ENCODE results near the gene RAD18.
A peak's percentile ranks its signal among the peaks of the same experiment; 100 is the strongest.

Gene RAD18

DNA sequence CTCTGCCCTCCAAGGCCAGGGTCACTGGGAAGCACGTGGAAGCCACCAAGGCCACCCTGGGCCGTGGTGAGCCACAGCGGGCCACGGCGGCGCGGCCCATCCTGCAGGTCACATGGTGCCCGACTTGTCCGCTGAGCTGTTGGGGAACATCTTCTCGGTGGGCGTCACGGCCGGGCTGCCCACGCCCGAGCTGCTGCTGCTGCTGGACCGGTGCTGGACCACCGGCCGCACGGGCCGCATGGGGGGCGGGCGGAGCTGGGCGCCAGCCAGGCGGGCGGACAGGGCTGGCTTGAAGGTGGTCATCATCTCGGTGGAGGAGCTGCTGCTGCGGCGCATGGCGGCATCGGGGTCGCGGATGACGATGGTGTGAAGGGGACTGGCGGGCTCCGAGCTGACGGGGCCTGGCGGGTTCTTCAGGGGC lies 22.1 kb upstream of the RAD18 start:
- no peak for DNase-seq

DNA sequence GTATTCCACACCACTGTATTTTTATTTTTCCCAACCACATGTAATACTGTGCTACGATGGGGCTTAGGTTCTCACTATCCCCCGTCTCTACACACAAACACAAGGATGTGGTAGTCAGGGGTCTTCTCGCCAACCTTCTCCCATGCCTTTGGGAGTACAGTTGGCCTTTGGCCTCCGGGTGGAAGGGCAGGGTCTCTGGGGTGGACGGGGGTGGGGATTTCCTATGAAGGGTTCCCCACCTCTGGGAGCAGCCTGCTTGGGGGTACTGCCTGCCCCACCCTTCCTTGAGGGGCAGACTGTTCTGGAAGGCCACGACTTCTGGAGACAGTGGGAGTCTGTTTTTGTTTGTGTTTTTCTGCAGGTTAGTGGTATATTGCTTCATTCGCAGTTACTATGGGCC lies 21.3 kb upstream of the RAD18 start:
- DNase-seq = no peak

DNA sequence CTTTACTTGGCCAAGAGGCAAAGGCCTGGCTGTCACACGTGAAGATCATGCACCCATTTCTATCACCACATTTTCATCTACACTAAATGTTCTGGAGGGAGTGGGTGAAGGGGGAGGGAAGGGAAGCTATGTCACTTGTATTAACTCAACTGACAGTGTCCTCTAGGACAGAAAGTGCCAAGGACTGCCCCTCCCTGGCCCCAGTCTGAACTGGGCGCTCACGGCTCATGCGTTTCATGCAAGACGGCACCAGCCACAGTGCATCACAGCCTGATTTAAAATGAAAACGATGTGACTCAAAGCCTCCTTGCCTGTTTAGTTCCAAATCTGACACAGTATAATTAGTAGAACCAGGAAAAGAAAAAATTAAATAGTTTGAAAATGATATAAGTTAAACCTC lies 20.8 kb upstream of the RAD18 start:
- DNase-seq = no peak

DNA sequence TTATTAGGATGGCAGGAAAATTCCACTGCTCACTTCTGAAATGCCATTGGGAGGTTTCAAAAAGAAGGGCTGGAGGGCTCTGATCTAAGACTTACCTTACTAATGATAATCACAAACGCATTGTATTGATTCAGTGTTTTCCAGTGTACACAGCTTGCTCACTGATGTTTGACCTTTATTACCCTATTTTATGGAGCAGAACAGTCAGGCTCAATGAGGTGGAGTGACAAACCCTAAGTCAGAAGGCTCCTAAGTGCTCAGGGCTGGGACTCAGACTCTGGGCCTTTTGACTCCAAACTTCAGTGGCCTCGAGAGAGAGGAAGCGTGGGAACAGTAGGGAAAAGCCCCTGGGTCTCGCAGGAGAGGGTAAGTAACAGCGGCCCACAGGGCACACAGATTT lies 20.3 kb upstream of the RAD18 start:
- DNase-seq = no peak

DNA sequence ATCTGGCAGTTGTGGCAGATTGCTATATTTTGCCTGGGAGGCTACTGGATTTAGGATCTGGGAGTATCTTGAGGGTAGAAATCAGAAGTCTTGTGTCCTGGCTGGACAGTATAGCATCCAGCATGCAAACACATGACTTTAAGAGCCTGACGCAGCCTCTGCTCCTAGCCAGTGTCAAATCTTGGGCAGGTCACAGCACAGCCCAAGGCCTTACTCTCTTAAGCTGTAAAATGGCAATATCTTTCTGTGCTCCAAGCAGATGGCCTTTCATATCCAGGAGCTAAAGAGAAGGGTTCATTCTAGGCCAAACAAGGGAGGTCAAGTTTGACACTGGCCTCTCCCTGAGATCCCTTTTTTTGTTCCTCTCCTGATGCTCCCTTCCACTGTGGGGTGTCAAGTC lies 19.8 kb upstream of the RAD18 start:
- no peak for DNase-seq

DNA sequence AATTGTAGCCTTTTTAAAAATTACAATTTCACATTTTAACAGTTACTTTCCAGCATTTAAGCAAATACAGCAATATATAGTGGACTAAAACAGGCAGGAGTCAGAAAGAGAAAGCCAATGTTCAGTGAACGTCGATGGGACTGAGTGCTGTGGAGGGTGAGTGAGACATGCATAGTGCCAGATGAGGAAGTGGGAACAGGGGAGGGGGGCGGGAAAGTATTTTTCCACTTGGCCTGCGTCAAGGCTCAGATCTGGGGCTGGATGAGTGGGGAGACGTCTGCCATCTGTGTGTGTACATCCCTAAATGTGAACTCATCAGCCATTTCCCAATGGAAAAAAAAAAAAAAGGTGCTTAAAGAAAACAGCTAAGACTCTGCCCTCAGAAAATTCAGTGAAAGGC lies 19.2 kb upstream of the RAD18 start:
- no peak for DNase-seq

DNA sequence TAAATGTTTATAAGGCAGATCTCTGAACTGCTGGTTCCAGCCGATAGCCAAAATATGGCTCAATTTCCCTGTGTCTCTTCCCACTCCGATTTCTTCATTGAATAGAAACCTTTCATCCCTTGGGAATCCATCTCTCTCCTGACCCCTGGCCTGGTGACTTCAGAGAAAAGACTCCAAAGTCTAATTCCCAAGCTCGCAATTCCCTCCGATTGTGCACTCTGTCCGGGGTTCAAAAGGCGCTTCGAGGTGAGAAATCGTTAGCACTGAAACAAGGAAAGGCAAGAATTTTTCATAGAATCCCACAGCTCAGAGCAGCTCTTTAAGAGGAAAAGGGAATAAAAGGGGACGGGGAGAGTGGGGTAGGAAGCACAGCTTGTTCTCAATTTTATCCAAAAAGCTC lies 18.4 kb upstream of the RAD18 start:
- DNase-seq = no peak

DNA sequence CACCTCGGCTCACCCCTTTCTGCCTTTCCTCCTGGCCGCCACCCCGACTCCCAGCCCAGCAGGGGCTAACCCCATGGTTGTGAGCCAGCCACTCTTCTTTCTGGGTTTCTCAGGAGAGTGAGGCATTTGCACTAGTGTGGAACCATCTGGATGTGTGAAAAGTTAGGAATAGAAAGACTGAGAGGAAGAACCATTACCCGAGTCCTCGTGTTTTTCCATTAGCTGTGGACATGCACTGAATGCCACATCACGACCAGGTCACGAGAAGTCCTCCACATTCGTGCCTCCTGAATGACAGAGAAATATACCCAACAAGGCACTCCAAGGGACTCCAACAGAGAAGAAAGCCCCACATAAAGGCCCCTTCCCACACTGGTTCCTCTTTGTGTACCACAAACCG lies 18.0 kb upstream of the RAD18 start:
- no peak for DNase-seq

DNA sequence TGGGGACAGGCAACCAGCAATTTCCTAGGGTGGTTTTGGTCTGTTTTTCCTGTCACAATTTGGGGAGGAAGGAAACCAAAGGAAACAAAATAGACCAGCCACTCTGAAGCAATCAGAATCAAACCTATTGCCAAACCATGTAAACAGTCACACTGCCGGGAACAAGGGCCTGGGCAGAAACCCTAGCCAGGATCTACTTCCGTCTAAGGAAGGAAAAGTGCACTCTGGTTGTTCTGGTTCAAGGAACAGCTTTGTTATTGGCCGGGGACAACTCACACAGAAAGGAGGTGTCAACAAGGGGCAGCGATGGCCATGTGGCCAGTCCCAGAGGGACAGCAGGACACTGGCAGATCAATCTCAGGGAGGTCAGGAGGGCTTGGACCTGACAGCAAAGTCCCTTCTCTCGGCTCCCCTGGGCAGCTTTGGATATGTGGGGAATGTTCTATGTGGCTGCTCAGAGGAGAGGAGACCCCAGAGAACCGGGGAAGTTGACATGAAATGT lies 17.5 kb upstream of the RAD18 start:
- no peak for DNase-seq

DNA sequence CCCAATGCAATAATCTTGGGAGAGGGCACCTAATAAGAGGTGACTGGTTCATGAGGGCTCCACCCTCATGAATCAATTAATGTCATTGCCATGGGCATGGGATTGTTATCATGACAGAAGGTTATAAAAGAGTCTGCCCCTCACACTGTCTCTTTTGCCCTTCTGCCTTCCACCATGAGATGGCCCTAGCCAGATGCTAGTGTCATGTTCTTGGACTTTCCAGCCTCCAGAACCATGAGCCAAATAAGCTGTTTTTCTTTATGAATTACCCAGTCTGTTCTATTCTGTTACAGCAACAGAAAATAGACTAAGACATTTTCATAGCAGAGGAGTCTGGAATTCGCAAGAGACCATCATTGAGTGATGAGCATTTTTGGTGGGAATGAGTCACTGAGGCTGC lies 16.0 kb upstream of the RAD18 start:
- DNase-seq = no peak

DNA sequence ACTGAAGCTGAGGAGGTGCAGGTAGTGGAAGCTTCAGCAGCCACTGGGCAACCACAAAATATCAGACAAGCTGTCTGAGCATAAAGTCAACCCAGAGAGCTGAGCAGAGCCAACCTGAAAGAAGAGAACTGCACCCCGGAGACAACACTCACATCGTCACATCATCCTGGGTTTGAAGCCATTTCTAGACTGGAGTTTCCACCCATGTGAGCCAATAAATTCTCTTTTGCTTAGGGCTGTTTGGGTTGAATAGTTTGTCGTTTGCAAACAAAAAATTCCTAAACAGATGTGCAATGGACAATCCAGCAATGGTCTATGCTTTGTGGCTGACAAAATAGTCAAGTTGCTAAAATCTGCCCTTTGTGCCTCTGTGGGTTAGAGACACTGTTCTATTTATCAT lies 15.3 kb upstream of the RAD18 start:
- DNase-seq = no peak

DNA sequence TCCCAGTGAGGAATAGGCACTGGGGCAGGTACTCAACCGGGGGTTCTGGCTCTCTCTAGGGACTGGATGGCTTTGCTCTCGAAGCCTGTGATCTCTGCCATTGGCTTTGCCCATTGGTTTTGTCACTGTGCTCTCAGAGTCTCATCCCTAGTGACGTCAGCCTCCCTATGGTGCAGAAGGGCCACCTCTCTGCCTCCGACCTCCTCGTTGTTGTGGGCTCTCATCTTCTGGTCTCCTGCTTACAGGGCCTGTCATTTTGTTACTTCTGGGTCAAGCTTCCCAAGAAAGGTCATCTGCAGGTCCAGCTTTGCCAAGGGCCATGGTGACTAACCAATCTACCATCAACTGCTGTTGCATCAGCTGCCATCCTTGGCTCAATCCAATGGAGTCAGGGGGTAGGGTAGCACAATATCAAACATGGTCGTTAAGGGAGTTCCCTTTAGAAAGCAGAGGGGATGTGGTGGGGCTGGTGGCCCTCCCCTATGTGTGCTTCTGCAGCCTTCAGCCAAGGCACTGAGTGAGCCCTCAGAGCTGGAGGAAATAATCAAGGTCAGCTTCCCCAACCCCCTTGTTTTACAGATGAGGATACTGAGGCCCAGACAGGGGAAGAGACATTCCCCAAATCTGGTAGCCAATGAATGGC lies 13.4 kb upstream of the RAD18 start:
- no peak for DNase-seq

DNA sequence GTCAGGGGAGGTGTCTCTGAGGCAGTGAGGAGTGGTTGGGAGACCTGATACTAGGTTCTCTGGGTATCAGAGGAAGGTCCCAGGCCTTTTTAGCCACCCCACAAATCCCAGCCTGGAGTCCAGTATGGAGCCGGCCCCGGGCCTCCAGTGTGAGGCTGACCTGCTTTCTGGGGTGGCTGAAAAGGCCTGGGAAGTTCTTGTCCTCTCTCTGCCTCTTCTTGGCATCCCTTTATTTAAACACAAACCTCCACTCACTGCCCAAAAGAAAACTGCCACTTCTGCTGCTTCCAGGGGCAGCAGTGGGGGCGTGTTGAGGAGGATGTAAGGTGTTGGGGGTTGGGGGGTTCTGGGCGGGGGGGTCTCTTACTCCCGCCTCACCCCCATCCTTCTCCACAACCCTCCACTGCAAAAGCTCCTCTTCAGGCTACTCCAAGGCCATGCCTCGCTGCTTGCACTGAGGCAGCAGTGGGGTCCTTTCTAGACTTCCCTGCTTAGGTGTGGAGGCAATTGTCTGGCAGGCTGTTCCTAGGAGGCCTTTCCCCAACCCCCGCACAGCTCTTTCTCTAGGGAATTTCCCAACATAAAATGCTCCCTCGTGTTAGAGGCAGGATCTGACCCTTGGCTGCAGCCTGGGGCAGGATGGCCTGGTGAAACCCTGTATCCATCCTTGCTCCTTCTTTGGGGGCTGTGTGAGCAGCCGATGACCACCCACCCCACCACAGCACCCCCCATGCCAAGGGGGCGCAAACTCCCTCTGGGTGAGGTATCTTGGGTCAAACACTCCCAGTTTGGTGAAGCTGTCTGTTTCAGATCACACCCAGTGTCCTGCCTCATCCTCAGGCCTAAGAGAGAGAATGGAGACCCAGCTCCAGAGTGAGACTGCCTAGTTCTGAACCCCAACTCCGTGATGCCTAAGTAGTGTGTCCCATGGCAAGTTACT lies 12.1 kb upstream of the RAD18 start:
- no peak for DNase-seq

DNA sequence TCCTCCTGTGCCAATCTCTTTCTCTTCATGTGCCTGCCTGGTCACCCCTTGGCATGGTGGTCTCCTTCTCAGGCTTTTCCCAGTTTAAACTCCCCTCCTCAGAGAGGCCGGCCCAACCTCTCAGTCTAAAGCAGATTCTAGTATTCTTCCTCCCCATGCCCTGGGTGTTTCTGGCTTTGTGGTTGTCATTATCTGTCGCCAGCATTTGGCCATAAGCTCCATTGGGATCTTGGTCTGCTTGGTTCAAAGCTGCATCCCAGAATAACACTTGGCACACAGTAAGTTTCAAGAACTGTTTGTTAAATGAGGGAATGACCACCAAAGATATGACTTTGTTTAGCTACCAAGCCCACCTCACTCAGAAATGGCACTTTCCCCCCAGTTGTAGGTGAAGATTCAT lies 11.2 kb upstream of the RAD18 start:
- DNase-seq = no peak

DNA sequence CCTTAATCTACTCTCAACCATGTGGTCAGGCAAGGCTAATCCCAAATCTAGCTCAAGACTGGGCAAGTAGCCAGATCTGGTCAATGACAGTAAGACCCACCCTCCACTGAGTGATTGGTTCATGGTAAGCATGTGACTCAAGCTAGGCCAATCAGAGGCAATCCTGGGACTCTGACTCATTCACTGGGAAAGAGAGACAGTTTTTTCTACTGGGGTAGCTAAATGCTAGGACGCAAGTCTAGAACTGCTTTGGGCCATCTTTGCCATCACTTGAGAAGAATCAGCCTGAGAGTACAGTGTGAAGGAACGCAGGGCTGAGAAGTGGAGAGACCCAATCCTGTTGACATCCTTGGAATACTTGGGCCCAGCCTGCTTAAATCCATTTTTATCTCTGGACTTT lies 9.4 kb upstream of the RAD18 start:
- DNase-seq = no peak

DNA sequence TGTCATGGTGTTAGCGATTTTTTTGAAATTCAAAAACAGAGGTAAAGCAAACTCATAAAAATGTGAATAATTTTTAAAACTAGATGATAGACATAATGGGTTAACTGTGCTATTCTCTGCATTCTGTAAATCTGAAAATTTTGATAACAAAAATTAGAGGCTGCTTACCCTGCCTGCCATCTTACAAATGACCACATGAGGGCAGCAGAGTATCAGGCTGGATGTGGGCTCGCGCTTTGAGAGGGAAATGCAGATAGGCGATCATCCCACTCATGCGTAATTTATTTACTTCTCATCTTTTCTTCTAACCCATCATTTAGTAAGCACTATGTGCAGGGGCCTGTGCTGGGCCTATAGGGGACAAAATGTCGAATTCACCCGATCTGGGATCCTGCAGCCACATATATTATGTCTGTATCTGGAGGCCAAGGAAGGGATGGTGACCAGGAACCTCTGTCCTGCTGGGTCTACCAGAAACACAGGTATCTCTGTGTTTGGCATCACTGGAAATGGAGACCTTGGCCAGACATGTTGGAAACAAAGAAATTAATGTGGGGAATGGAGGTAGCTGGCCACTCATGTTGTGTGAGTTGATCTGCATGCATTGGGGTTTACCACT lies 7.8 kb upstream of the RAD18 start:
- peak; percentile 58 for DNase-seq

DNA sequence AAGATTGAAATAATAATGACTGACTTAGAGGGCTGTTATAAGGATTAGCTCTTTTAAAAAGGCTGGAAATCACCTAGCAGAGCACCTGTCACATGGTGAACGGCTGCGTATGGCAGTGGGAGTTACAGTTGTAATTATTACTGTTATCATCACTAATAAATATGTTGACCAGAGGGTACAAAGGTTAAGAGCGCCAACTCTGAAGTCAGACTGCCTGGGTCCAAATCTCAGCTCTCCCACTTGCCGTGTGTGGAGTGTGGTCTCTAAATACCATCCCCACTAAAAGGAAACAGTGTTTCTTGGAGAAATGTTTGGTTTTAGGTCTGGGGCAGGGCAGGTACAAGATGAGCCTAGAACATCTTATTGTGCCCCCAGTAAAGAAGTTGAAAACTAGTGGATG lies 6.0 kb upstream of the RAD18 start:
- no peak for DNase-seq

DNA sequence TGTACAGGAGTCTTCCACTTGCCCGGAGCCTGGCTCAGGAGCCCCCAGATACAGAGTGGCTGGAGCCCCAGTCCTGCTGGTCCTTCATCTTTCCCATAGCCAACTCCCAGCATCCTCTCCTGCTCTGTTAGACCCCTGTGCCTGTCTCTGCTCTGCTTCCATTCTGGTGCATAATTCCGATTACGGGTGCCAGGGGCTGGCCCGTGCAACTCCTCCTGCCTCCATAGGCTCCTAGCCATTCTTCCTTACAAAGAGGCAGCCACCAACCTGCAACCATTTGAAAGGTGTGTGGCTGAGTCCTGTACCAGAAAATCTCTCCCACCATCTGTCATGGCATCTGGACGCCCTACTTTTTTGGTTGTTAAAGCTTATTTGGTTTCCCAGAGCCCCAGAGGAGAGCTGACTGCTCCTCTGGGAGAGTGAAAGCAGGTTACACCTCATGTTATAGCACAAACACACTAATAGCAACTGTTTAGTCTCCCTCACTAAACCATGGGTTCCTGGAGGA lies 5.2 kb upstream of the RAD18 start:
- no peak for DNase-seq

DNA sequence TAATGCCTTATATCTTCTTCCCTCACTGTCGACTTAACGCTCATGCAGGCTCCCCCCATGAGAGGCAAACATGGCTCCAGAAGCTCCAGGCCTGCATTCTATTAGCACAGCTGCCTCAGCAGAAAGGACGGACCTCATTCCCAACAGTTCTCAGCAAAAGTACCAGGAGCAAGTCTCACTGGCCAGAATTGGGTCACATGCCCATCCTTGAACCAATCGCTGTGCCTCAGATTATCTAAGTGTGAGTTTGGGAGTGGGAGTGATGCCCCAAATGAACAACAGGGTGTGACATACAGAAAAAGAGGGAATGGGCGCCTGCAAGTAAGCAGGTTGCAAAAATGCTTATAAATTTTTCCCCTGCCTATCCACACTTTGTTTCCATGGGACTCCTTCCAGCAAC lies 4.3 kb upstream of the RAD18 start:
- DNase-seq = no peak

DNA sequence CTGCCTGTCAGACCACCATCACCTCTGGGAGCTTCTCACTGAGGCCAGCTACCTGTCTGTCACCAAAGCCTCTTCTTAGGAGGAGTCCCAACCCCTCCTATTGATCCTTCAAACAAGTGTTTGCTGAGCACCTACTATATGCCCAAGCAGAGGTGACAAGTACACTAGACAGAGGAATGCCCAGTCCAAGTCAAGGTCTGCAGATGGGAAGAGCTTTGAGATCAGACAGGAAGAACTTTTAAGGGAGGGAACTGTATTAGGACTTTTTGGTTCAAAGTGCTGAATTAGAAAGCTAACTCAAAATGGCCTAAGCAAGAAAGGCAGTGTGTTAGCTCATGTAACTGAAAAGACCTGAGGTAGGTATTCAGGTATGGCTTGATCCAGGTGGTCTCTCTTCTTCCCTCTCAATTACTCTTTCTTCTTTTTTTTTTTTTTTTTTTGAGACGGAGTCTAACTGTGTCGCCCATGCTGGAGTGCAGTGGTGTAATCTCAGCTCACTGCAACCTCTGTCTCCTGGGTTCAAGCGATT lies 3.6 kb upstream of the RAD18 start:
- DNase-seq = no peak

DNA sequence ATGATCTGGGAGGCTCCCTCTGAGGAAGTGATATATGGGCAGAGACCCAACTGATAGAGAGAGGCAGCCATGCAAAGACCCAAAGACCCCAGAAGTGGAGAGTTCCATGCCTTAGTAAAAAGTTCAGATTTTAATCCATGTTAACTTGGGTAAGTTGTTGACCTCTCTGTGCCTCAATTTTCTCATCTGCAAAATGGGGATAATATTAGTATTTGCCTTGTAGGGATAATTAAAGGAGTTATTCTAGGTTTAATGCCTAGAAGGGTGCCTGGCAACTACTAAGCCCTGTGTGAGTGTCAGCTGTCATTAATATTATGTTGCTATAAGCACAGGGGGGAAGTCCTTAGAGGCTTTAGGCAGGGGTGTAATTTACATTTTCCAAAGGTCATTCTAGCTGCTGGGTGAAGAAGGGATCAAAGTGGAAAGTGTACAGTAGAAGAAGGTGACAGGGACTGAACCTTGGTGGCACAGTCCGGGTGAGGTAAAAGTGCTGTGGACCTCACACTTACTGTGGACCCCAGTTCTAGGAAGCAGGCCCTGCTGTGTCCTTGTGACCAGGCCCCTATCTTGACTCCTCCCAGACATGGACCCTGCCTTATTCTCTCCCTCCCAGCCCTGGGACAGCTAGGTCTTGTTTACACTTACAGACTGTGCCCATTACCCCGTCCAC lies 3.0 kb upstream of the RAD18 start:
- DNase-seq = no peak

DNA sequence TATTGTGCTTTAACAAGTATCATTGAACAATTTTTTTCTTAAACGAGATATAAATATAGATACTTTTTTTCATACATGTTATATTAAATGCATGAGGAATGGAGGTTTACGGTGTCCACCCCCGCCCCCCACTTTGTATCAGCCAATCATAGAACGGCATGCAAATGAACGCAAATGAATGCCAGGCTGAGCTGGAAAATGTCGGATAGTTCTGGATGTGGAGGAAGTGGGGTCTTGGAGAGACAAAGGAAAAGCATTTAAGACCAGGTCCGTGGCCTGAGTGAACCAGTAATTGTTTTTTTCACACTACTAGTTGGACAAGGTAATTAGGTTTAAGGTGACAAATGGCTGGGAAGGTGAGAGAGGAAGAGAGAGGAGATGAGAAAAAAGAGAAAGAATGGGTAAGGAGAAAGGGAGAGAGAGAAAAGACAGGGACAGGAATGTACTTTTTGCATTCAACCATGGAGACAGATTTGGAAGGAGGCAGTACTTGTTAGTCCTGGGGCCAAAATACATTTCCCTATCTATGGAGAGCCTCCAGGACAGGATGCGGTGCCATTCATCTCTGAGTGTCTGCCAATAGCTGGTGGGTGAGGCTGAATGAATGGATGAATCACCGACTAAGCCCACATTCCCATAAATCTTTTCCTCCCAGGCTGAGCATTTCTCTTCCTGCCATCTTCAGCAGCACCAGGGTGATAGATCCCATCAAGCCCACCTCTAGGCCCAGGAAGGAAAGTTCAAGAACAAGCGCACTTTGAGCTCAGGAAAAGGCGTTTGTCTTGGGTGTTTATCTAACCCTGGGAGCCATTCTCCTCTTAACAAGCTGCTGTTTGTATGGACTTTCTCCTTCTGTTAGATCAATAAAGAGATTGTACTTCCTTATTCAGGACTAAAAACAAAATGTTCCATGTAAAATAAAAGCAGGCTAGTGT lies 1.4 kb upstream of the RAD18 start:
- DNase-seq = no peak

Data from CD4-positive, alpha-beta T cell treated with Interferon gamma for 1 hour (primary cell).